Jurkat, Clone E6-1 (cell line): ENCODE data around the gene CCNB2. TPM values are rescaled to one million over a fixed set of nuclear protein-coding genes. Genes with fewer than 3 reads are reported as not detected.
"Not testable (repeated sequence)": the region's sequence is repeated elsewhere in the genome, so short reads cannot be mapped to it uniquely, and the experiment has no call there.

ENCODE experiments used
- DNase-seq: peaks from one replicate; pipeline ENCODE4 v3.0.0-alpha.2; 2011; ENCODE audit warnings: low read depth, low spot score
- H3K4me3 ChIP-seq: 2 replicates; pipeline ENCODE4 v1.5.1; 2011; ENCODE audit warnings: mild to moderate bottlenecking, low read length, control low read depth, moderate library complexity
- polyA plus RNA-seq: library from polyadenylated mRNA; unstranded; fragments of >200 nt; gene quantifications from one replicate; pipeline ENCODE4 v1.2.1, GENCODE V29; 2012; ENCODE audit warnings: missing spikeins; ENCODE audit not compliant: insufficient read length, insufficient read depth

Gene CCNB2
- 184 TPM for polyA plus RNA-seq

DNA sequence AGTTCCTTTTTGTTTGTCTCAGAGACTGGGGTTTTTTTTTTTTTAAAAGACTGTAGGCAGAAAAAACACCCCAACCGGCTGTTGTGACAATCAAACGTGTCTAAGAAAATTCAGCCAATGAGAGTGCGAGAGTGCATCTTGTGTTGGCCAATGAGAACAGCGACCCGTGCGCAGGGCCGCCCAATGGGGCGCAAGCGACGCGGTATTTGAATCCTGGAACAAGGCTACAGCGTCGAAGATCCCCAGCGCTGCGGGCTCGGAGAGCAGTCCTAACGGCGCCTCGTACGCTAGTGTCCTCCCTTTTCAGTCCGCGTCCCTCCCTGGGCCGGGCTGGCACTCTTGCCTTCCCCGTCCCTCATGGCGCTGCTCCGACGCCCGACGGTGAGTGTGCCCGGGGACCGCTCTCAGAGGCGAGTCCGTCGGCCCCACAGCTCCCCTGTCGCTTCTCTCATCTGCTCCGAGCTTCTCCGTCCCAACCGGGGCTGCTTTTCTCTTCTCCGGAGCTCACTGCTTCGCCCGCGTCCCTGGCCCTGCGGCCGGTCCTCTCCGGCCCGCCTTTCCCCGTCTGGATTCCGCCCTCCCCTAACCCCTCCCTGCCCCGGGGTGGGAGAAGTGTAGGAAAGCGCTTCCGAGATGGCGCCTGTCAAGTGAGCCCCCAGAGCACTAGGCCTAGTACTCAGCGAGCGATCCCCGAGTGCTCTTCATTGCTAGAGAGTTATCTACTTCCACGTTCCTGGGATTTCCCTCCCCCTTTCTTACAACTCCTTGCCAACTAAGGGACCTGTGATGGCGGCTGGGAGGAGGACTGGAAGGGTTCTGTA is at the start of gene CCNB2:
Gene CCNB2, plus strand, starts transcription at position 235 of the 821 bp plus-strand sequence. Its CDS starts 123 bp downstream, at position 358.
- DNase-seq: peak; percentile 96
- peak within 1 kb of the TSS; percentile 93 for H3K4me3 ChIP-seq

DNA sequence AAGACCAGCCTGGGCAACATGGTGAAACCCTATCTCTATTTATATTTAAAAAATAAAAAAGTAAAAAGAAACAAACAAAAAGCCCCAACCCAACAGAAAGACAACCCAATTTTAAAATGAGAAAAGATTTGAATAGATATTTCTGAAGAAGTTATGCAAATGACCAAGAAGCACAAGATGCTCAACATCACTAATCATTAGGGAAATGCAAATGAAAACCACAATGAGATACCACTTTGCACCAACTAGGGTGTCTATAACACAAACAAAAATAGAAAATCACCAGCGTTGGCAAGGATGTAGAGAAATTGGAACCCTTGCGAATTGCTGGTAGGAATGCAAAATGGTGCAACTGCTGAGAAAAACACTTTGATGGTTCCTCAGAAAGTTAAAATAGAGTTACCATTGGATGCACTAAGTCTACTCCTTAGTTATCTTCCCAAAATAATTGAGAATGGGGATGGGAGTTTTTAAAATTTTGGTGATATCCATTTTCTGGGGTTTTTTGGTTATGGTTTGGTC is 45.8 kb upstream of the CCNB2 start:
- no peak for DNase-seq
- H3K4me3 ChIP-seq: no peak overlapping the region

DNA sequence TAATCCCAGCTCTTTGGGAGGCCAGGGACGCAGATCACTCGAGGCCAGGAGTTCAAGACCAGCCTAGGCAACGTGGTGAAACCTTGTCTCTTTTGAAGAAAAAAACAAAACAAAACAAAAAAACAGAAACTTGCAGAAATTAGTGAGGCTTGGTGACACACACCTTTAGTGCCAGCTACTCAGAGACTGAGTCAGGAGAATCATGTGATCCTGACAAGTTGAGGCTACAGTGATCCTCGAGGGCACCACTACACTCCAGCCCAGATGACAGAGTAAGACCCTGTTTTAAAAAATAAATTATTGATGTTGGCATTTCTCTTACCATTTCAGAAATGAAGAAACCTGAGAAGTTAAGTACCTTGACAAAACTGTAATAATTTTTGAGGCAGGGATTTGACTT is 44.6 kb upstream of the CCNB2 start:
- no peak for DNase-seq
- H3K4me3 ChIP-seq: no peak overlapping the region

DNA sequence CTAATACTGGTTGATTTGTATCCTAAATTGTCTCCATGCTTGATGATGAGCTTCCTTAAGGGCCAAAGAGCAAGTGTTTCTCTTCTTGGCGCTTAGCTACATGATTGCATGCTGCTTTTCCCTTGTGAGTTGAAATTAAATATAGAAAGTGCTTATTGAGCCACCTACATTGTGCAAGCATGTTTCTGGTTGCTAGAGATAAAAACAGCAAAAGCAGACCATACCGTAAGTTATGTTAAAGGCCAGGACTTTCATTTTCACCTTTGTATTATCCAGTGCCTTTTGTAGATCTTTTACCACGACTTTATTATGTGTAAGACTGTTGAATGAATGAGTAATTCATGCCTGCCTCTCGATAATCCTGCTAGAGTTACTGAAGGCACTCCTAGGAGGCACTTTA is 41.9 kb upstream of the CCNB2 start:
- H3K4me3 ChIP-seq: no peak overlapping the region
- no peak for DNase-seq

DNA sequence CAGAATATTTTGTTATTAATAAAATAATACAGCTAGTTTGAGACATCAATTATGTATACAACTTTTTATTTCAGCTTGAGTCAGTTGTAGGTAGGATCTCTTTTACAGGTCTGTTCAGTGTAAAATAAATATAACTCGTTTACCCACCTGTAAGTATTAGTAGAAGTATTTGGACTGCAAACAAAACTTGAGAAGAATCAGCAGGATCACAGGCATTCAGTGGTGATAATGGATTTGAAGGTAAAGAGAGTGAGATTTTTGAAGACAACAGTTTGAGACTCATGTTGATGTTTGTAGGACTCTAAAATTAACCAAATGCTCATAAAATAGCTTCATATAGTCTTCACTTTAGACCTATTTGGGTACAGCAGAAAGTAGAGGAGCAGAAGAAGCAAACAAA is 35.5 kb upstream of the CCNB2 start:
- no peak for DNase-seq
- no peak overlapping the region for H3K4me3 ChIP-seq

DNA sequence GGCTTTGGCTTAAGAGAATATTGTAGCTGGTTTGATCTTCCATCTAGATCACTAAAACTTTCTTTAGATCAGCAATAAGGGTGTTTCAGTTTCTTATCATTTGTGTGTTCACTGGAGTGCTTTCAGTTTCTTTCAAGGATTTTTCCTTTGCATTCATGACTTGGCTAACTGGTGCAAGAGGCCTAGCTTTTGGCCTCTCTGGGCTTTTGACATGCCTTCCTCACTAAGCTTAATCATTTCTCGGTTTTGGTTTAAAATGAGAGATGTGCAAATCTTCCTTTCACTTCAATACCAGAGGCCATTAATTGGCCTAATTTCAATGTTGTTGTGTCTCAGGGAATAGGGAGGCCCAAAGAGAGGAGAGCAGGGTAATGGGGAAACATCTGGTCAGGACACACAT is 30.3 kb upstream of the CCNB2 start:
- H3K4me3 ChIP-seq: no peak overlapping the region
- DNase-seq: no peak

DNA sequence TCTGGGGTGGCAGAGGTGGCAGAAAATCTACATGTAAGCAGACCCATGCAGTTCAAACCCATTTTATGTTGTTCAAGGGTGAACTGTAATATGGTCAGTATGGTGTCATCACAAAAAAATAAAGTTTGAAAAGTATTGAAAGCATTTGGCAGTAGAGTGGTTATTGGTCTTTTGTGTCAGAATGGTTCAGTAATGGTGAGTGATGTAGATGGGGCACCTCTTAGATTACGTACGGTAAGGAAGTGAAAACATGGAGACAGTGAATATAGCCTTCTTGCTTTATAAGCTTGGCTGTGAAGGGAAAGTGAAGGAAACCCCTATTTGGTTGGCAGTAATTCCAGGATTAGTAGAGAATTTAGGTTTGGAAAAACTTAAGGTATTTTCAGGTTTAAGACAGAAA is 17.2 kb upstream of the CCNB2 start:
- H3K4me3 ChIP-seq: no peak overlapping the region
- no peak for DNase-seq

DNA sequence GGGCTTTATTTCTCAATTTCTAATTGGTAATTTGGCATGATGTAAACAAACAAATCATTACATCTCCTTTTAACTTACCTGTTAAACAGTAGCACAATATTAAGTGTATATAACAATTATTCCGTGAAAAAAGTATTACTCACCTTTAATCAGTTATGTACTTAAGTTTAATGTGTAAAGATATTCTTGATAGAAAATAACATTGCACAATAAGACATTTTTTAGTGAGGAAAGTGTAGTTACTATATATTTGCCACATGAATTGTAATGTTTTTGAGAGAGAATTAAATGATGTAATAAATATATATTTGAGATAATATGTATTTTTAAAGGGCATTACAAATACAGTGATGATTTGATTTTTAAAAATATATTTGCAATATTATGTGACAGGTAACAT is 10.9 kb upstream of the CCNB2 start:
- H3K4me3 ChIP-seq: no peak overlapping the region
- no peak for DNase-seq

DNA sequence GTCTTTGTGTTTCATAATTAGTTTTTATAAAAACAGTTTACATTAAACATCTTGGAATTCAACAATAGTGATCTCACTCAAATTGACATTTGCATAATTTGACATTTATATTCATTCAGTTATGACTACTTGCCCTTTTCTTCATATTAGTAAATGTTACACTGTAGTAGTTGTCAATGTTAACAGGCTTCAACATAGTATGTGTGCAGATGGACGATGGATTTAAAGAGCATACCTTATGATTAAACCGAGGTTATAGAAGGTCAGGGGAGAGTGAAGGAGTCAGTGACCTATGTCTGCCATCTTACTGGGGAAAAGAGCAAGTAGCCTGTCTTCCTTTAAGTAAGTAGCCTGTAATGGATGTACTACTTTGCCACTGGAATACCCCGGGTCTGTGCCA is 8.5 kb upstream of the CCNB2 start:
- H3K4me3 ChIP-seq: no peak overlapping the region
- DNase-seq: no peak

DNA sequence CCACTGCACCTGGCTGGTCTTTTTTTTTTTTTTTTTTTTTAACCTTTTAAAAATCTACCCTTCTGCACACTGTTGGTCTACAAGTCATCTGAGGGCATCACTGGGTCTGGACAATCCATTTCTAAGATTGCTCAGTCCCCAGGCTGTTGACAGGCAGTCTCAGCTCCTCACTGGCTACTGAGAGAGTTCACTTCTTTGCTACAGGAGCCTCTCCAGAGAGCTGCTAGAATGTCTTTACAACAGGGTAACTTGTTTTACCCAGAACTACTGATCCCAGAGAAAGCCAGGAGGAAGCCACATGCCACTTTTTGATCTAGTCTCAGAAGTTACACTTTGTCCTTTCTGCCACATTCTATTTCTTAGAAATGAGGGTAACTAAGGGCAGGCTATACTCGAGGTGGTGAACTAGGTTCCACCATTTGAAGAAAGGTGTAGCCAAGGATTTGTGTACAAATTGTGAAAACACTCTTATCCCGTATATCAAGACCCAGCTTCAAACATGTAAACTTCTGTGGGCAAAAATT is 5.7 kb upstream of the CCNB2 start:
- no peak for DNase-seq
- H3K4me3 ChIP-seq: no peak overlapping the region

DNA sequence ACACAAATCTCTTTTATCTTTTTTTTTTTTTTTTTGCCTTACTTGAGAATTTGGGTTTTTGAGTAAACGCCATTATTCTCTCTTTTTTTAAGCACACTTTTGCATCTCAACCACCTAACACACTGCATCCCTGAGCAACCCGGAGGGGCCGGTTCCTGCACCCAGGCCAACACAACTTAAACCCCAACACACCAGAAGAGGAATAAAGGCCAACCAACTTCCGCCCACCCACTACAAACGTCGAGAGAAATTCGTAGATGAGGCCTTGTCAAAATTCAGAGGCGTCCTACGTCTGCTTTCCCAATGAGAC is 389 bp upstream of the CCNB2 start:
- no peak for DNase-seq
- H3K4me3 ChIP-seq: peak overlapping the region; percentile 93

DNA sequence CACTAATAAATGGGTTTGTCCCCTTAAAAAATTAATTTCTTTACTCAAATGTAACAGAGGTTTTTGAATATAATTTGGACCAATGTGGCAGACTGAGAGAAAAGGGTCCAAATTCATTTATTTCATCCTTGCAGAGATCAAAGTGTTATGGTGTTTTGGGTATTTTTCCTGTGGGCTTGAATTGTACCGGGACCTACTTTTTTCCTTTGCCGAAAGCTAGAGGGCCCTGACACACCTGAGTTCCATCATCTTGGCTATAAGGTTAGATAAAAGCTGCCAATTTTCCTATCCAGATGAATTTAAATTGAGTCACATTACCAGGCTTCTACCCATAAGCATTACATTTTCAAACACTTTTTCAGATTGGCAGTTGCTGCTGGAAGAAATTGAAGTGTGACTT is 908 bp downstream of the CCNB2 start:
- DNase-seq: peak; percentile 16

DNA sequence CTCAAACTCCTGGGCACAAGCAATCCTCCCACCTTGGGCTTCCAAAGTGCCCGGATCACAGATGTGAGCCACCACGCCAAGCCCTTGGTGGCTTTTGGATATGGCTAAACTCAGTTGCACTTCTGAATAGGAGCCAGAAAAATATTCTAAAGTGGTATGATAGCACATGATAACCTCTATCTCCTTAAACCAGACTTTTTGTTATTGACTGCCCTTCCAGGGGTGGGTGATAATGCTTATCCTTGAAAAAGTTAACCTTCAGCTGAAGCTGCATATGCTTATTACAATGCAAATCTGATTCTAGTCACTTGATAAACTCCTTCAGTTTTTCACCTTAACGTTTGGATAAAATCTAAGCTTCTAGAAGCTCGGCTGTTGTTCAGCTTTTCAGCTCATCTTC is 6.3 kb downstream of the CCNB2 start:
- H3K4me3 ChIP-seq: no peak overlapping the region
- no peak for DNase-seq

More for the DNA sequence above, 908 bp downstream of the CCNB2 start:
- peak overlapping the region; percentile 93 for H3K4me3 ChIP-seq

DNA sequence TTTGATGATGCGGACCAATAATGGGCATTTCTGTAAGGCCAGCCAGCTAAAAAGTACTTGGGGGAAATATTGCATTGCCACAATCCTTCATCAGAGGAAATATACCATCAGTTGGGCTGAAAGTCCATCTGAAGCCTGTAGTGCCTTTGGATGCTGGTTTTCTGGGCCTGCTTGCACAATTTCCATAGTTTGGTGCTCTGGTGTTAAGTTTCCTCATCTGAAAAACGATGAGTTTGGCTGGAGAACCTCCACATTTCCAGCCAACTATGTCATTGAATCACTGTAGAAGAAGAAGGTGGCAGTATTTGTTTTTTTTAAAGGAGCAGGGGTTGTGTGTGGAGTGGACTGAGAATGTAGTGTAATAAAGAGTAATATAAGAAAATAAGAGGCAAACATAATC is 10.1 kb downstream of the CCNB2 start:
- DNase-seq: no peak
- H3K4me3 ChIP-seq: no peak overlapping the region

DNA sequence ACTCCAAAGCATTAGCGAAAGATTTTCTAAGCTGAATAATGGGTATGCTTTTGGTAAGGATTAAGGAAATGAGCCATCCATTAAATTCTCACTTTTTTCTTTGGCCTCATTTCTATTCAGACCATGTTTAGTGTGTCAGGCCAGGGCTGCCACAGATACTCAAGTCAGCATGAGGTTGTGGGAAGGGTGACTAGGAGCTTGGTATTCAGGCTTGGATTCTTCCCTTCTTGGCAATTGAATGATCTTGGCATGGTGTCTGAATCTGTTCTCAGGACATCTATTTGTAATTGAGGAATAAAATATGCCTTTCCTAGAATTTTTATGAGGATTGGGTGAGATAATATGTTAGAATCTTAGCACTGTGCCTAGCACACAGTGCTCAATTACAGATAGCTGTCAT is 11.2 kb downstream of the CCNB2 start:
- no peak overlapping the region for H3K4me3 ChIP-seq
- no peak for DNase-seq

DNA sequence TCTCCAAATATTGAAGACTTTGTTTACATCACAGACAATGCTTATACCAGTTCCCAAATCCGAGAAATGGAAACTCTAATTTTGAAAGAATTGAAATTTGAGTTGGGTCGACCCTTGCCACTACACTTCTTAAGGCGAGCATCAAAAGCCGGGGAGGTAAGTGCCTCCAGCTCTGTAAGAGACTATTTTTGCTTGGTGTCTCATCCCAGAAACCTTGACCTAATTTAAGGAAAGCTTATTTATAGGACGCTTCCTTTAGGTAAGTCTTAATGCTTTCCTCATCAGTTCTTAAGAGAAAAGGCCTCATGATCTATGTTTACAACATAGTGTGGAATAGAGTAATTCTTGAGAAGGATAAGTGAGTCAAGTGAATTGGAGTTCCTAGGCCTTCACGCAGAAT is 11.8 kb downstream of the CCNB2 start:
- no peak for DNase-seq
- H3K4me3 ChIP-seq: no peak overlapping the region

DNA sequence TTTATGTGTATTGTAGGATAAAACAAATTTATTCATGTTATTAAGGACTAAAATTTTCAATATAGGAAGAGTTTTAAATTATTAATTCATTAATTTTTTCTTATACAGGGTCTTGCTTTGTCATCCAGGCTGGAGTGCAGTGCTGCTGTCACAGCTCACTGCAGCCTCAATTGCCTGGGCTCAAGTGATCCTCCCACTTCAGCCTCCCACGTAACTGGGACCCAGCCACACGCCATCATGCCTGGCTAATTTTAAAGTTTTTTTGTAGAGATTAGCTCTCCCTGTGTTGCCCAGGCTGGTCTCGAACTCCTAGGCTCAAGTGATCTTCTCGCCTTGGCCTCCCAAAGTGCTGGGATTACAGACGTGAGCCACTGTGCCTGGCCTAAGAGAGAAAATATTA is 14.7 kb downstream of the CCNB2 start:
- H3K4me3 ChIP-seq: no peak overlapping the region
- no peak for DNase-seq

DNA sequence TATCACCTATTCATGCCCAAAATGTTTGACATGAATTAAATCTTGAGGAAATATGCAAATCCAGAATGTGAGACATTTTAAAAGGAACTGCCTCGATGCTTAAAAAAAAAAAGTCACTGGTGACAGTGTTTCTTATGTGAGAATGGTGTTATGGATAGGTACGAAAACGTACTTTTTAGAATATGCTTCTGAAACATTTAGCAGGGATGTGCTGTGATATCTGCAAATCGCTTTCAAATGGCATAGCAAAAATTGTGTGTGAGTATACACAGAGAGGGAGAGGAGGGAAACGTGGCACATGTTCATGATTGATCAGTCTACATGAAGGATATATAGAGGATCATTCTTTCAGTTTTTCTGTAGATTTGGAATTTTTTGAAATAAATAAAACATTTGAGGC is 16.0 kb downstream of the CCNB2 start:
- H3K4me3 ChIP-seq: no peak overlapping the region
- no peak for DNase-seq

DNA sequence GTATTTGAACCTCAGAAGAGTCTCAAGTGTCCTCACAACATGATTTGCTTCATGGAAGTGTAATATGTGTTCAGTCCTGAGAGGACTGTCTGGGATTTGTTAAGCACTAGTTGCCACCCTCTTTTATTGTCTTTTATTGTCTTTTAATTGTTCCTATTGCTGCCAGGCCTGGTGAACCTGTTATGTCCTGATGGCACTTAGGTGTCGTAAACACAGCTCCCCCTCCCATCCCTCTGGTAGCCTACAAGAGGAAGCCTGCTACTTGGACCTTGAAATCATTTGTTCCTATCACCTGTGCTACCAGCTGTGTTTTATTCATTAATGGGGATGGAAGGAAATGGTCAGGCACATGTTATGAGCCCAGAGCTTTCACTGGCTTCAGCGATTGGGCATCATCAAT is 19.3 kb downstream of the CCNB2 start:
- H3K4me3 ChIP-seq: no peak overlapping the region
- DNase-seq: no peak

DNA sequence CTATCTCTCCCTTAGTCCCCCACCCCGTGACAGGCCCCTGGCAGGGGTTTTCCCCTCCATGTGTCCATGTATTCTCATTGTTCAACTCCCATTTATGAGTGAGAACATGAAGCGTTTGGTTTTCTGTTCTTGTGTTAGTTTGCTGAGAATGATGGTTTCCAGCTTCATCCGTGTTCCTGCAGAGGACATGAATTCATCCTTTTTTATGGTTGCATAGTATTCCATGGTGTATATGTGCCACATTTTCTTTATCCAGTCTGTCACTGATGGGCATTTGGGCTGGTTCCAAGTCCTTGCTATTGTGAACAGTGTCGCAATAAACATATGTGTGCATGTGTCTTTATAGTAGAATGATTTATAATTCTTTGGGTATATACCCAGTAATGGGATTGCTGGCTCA is 20.7 kb downstream of the CCNB2 start:
- not testable (repeated sequence) for DNase-seq, H3K4me3 ChIP-seq

DNA sequence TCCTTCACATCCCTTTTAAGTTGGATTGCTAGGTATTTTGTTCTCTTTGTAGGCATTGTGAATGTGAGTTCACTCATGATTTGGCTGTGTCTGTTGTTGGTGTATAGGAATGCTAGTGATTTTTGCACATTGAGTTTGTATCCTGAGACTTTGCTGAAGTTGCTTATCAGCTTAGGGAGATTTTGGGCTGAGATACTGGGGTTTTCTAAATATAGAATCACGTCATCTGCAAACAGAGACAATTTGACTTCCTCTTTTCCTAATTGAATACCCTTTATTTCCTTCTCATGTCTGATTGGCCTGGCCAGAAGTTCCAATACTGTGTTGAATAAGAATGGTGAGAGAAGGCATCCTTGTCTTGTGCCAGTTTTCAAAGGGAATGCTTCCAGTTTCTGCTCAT is 22.3 kb downstream of the CCNB2 start:
- not testable (repeated sequence) for DNase-seq

More for the DNA sequence above, 22.3 kb downstream of the CCNB2 start:
- not testable (repeated sequence) for H3K4me3 ChIP-seq
